HG03159 (cell line): Measurements from ENCODE around the gene MTMR1.

Experiments used
- ATAC-seq: cut with Tn5 transposase; IDR thresholded peaks from one replicate; pipeline ENCODE4 v1.9.1; 2021; ENCODE audit warnings: mild to moderate bottlenecking, moderate library complexity; ENCODE audit not compliant: unreplicated experiment

MTMR1 gene

DNA sequence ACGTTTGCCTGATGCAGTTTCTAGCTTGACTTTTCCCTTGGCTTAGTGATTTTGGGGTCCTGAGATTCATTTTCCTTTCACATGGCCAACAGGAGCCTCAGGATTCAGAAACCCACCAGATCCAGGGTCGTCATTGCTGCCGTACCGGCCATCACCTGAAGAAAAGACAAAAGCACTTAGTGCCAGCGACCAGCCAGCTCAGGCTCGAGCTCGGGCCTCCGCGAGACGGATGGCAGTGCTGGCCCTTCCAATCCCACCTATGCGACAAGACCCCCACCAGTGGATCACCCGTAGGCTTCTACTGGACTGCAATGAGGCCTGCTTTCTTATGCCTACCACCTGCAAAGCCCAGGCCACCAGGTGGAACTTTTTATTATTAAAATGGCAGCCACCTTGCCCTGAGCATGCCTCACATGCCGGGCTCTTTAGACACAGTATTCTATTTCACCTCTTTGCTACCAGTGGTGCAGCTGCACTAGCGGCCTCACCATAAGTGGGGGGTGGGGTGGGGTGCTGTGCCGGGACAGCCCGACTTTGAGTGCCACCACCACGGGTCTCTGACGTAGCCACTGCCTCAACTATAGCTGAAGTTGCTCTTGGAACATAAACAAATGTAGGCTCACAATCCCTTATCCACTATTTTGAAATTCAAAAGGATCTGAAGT is 84.3 kb downstream of the MTMR1 start:
- no peak for ATAC-seq

DNA sequence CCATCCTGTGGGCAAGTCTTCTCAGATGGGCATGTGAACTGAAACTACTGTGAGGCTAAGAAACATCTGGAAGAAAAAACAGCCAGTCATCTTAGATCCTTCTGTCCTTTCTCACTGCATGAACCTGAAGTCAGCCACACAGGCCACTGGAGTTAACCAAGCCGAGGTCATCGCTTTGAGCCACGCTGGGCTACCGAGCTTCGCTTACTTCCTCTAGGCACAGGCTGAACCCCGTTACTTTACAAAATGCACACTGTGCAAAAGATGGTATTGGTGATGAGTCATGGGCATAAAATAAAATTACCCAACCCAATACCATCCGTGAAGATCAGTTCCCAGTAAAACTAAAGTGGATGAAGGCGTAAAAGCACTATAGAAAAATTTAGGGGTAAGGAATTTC is 86.2 kb downstream of the MTMR1 start:
- no peak for ATAC-seq

DNA sequence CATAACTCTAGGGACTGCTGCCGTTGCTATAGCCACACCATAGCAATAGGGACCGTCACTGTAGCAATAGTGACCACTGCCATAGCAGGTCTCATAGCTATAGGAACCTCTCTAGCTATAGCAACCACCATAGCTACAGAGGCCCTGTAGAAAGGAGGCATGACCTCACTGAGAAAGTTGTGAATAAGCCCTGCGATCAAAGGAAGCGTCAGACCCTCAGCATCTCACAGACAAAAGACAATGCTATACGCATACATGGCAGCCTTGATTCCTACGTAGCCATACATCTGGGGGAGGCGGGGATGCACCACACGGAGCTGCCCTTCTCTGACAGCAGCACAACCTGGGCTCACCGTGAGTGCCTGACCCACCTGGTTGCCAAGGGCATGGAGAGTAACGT is 88.5 kb downstream of the MTMR1 start:
- no peak for ATAC-seq

DNA sequence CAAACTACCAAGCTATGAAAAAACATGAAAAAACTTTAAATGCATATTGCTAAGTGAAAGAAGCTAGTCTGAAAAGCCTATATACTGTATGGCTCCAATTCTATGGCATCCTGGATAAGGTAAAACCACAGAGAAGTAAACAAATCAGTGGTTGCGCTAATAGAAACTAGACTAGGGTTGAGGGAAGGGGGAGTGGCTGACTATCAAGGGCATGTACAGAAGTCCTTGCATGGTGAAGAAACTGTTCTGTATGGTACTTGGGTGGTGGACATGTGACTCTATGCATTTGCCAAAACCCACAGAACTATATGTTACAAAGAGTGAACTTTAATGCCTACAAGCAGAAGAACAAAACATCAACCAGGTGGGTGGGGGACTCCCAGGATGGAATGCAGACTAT is 96.8 kb downstream of the MTMR1 start:
- no peak for ATAC-seq

DNA sequence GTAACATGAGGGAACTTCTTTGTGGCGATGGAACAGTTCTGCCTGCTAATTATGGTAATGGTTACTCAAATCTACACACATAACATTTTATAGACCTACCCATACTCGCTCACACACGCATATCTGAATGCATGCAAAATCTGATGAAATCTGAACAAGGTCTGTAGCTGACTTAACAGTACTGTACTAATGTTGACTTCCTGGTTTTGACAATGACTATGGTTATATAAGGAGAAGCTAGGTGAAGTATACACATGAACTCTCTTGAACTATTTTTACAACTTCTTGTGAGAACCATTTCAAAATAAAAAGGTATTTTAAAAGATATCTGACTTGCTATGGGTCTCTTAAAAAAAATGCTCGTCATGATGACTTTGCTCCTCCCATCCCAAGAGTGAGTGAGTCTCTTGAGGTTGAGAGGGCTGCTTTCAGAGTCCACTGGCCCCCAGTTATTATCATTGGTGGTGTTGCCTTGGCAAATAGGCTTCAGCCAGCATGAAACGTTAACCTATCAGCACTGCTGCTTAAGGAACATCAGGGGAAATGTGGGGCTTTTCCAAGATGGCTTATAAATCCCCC is 99.8 kb downstream of the MTMR1 start:
- ATAC-seq = no peak

DNA sequence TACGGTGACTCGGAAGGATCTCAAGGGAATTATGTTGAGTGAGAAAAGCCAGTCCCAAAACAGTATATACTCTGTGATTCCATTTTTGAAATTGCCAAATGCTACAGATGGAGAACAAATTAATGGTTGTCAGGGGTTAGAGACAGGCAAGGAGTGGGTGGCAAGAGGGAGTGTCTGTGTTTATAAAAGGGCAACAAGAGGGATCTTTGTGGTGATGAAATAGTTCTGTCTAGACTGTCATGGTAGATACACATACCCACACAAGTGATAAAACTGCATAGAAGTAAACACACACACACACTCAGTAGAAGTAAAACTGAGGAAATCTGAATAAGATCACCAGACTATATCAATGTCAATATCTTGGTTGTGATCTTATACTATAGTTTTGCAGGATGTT is 112.5 kb downstream of the MTMR1 start:
- no peak for ATAC-seq

DNA sequence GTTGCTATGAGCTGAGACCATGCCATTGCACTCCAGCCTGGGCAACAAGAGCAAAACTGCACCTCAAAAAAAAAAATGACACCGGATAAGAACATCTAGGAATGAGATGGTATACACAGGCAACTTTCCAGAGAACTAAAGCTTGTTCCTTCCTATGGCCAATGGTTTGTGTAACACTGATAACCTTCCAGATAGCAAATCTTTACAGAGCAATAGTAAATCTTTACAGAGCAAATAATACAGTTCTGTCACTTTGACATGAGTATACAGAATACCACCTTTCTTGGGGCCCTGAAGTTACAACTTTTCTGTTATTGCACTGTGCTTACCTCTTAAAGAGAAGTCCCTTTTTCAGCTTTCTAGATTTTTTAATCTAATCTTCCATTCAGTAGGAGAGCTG is 113.6 kb downstream of the MTMR1 start:
- no peak for ATAC-seq

DNA sequence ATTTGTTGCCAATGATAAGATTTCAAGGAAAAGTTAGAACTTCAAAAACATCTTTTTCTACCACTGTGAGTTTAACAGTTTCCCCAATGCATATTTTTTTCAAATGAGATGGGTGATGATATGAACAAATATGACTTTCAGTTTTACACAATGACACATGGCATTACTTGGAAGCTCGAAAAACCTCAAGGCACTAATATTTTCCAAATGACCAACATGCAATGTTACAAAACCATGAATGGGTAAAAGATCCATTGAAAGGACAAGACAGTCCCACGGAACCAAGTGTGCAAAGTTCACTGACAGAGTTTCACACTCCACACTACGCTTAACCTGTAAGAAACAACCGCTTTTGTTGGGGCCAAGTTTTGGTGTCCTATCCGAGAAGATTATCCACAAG is 120.7 kb downstream of the MTMR1 start:
- no peak for ATAC-seq
